GDM1 (cell line): ENCODE data around the gene PKIG.

Experiments
- DNase-seq: peaks from one replicate; lab custom pipeline; 2025; lab: John Stamatoyannopoulos, UW

The PKIG gene

GRCh38 chr20:44620030-44620429 is 37.7 kb downstream of the PKIG start:
- DNase-seq: no peak

DNA sequence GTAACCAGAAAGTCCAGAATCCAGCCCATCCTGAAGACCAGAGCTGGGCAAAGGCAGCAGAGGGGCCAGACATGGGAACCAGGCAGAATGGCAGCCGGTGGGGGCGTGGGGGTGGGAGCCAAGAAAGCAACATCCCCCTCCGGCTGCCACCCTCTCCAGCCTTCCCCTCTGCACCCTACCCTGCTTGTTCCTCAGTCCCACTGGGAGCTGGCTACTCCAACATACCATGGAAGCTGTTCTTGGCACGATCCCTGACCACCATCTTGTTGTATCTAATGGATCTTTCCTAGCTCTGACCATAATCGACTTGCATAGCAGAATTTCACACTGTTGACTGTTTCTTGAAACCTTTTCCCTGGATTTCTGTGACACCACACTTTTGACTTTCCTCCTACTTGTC is 38.9 kb downstream of the PKIG start:
- DNase-seq: no peak

- DNase-seq: no peak
Measured at GRCh38 chr20:44621939-44622338, 39.6 kb downstream of the PKIG start.

DNA sequence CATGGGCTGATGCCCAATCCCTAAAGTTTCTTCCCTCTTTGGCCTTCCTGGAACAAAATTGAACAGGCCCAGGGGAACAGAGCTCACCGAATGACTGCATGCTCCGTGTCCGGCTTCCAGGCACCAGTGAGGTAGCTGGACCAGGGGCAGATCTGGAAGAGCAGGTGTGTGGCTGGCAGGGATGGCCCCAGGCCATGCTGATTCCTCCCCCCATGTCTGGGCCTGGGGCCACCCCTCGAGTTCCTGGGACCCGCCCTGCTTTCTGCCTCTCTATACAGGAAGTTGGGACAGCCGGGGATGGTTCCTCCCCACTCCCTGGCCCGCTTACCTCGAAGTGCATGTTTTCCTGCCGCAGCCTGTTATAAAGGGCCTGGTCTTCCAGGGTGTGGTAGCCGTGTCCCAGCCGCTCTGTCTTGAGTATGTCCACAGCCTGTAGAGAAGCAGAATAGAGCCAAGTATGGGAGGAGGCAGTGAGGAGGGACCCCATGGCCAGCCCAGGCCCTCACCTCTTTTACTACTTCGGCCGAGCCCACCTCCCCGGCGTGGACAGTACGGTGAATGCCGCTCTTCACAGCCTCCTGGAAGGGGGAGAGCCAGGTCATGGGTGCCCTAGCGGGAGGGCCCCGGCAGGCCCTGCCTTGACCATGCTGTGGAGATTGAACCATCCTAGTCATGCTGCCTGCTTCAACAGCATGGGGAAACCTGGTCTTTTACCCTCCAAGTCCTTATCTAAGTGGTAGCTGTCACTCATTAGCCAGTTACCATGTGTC is 40.3 kb downstream of the PKIG start:
- no peak for DNase-seq

DNA sequence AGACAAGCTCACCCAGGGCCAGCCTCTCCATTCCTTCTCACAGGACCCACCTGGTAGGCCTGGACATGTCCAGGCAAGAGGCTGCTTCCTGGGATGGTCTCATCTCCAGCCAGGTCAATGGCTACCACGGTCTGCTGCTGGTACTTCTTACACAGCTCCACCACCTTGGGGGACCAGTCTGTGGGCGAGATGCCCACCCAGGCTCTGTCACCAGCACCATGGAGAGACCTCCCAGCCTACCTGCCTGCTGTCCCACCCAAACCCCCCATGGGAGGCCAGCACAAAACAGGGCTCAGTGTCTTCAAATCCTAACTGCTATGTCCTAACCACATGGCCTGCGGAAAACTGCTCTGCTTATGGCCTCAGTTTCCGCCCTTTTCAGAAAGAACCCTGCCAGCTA is 41.8 kb downstream of the PKIG start:
- DNase-seq: no peak

- no peak for DNase-seq
Measured at GRCh38 chr20:44624743-44625271, 42.4 kb downstream of the PKIG start.

DNA sequence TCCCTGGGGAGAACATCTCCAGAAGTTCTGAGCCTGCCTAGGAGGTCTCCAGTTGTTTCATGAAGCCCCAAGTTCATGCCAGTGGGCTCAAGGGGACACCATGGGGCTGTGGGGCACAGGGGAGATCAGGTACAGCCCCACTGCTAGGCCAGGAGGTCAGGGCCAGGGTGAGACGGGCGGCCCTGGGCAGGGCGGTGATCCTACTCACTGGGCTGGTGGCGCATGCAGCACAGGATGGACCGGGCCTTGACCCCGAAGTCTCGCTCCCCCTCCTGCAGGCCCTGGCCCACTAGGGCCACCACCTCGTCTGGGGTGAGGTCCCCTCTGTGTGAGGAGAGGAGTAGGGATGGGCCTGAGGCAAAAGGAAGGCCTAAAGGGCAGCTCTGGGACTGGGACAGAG is 43.0 kb downstream of the PKIG start:
- no peak for DNase-seq

DNA sequence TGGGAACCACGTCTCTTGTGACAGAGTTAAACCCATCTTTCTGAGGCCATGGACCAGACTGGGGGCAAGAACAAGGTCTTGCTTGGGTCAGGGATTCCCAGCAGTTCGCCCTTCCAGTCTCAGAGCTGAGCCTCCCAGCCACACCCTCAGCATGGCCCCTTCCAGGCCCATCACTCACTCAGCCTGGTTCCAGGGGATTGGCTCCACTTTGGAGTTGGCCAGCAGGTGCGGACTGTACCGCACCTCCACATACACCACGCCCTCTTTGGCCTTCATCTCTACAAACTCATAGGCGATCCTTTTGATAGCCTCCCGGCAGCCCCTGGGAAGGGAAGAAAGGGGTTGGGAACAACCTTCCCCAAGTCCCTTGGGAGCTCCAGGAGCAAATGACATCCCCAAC is 43.9 kb downstream of the PKIG start:
- DNase-seq: no peak

DNA sequence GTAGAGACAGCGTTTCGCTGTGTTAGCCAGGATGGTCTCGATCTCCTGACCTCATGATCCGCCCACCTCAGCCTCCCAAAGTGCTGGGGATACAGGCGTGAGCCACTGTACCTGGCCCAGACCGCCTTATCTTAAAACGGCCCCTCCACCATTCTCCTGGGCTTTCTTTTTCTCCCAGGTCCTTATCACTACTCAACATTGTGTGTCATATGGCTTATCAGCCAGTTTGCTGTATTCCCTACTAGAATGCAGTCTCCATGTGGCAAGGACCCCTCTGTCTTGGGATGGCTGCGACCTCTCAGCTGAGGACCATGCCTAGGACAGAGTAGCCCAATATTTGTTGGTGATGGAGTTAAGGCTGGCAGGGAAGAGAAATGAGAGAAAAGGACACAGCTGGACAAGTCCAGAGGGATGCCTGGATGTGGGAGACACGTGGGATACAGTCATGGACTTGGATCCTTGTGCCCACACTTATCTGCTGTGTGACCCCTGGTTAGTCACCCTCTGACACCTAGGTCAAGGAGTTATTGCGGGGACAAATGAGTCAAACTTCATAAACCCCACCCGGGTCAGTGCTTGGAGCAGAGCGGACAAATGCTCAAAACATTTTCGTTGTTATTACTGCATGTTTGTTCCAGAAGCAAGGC is 45.1 kb downstream of the PKIG start:
- no peak for DNase-seq

DNA sequence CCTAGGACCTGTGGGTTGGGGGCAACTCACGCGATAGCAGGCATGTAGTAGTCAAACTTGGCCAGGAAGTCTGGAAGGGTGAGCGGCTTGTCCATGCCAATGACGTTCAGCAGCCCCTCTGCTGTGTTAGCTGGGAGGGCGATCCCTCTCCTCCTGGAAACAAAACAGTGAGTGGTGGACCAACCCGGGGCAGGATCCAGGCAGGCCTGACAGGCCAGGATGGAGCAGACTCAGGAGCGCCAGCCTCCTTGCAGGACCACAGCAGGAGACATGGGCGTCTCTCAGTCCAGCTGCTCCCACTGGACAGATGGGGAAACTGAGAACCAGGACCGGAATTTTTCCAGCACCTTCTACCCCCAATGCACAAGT is 46.6 kb downstream of the PKIG start:
- no peak for DNase-seq

DNA sequence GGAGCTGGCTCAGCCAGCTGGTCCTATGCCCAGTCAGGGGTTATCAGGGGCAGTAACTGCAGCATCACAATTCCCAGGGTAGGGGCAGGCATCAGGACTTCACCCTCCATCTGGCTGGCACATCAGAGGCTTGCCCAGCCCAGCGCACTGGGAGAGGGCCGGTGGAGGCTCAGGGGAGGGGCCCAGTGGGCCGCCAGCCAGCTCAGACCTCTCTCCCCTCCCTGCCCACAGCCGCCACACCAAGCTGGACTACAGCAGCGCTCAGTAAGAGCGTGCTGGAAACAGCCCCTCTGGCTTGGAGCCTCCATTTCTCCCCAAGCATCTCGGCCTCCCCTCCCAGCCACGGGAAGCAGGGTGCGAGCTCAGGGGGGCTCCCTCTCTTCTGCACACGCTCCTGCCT is 47.2 kb downstream of the PKIG start:
- no peak for DNase-seq

DNA sequence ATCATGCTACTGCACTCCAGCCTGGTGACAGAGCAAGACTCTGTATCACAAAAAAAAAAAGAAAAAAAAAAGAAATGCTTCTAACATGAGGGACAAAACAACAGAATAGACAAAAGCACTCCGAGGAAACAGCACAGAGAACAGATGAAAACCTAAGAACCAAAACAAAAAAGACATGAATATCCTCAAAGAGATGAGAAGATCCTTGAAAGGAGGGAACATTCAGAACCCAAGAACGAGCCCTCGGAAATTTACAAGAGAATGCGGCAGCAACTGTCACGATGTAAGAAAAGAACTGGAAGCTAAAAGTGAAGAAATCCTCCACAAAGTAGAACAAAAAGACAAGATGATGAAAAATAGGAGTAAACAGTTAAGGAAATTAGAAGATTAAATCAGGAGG is 47.9 kb downstream of the PKIG start:
- no peak for DNase-seq

GRCh38 chr20:44632103-44632752 is 49.8 kb downstream of the PKIG start:
- no peak for DNase-seq

- no peak for DNase-seq
Measured at GRCh38 chr20:44633187-44633810, 50.9 kb downstream of the PKIG start.

DNA sequence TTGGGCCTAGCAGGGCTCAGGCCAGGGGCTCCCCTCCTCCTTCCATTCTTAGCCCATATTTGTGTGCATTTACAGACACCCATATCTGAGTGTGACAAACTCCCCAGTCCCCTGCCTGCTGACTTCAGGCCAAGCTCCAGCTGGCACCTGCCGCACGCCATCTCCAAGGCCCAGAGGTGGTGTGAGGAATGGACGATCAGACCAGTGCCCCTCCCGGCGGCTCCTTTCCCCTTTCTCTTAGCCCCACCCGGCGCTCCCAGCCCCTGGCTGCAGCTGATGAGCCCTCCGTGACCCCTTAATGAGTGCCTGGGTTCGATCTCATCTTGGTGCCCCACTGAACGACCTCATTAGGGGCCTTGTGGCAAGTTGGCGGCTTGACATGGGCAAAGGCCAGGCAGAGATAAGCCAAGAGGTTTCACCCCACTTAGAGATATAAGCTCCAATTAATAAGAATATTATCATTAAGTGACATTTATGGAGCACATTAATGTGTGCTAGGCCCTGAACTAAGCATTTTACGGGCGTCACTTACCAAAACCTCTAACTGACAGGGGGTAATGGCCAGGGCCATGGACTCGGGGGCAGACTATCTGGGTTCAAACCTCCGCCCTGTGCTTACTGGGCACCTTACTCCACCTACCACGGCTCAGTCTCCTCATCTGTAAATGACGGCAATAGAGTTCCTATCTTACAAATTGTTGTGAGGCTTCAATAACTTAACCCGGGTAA is 51.7 kb downstream of the PKIG start:
- DNase-seq: no peak

- no peak for DNase-seq
Measured at GRCh38 chr20:44635877-44636276, 53.5 kb downstream of the PKIG start.

DNA sequence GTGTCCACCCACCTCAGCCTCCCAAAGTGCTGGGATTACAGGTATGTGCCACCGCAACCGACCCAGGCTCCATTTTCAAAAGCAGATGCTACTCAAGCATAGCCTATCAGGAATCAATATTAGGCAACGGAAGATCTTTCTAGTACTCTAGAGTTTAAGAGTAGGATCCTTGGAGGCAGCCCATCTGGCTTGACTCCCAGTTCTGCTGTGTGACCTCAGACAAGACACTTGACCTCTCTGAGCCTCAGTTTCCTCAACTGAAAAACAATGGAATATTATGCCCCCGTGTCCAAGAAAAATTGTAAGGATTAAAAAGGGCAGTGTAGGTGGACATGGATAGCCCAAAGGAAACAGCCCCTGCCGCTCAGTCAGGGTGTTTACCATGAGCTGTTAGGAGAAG is 54.7 kb downstream of the PKIG start:
- DNase-seq: no peak

DNA sequence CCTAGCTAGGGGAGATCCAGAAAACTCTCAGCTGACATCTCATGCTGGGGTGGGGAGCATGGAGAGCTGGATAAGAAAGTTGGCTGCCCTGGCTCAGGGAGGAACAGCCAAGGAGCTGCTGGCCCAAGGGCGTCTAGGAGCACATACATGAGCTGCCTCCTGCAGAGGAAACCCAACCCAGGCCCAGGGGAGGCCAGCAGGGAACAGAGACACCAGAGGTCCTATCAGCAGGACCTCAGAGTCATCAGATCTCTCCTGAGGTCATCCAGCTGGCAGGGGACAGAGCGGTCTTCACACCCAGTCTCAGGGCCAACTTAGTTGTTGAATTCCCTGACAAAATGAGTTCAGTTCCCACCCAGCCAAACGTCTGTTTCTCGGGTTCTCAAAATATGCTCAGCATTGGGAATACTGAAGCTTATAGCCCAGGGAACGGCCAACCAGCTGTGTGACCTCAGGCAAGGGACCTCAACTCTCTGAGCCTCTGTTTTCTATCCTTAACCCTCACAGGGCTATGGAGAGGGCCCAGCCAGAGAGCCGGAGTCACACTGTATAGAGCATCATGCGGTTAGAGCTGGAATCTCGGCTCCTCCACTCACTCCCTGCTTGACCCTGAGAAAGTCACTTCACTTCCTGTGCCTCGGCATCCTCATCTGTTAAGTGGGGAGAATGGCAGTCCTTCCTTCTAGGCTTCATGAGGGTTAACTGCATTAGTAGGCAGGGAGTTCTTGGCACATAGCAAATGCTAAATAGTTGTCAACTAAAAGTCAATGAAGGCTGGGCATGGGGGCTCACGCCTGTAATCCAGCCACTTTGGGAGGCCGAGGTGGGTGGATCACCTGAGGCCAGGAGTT is 55.4 kb downstream of the PKIG start:
- DNase-seq: no peak

GRCh38 chr20:44640522-44640921 is 58.1 kb downstream of the PKIG start:
- DNase-seq: no peak

DNA sequence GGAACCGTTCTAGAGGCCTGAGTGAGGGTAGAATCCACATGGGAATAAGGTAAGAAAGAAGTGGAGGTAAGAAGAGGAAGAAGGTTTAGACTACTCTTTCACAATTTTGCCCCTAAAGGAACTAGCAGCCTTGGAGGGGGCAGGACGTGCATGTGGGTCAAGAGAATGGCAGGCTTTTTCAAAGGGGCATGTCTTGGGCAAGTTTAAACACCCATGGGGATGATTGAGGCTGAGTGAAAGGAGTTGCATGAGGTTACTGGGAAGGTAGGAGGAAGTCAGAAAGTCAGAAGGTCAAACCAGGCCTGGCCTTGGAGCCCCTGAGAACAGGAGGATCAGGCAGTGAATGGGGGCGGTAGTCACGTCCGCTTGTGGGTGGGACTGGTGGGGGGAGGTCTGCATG is 58.9 kb downstream of the PKIG start:
- no peak for DNase-seq
